GM21367 (cell line): ENCODE measurements around the gene FRMPD1.
A peak's percentile ranks its signal among the peaks of the same experiment; 100 is the strongest.
"Not testable (repeated sequence)": the region's sequence is repeated elsewhere in the genome, so short reads cannot be mapped to it uniquely, and the experiment has no call there.

Source experiments
- ATAC-seq: cut with Tn5 transposase; IDR thresholded peaks from one replicate; pipeline ENCODE4 v1.9.1; 2021; ENCODE audit not compliant: unreplicated experiment

The FRMPD1 gene

DNA sequence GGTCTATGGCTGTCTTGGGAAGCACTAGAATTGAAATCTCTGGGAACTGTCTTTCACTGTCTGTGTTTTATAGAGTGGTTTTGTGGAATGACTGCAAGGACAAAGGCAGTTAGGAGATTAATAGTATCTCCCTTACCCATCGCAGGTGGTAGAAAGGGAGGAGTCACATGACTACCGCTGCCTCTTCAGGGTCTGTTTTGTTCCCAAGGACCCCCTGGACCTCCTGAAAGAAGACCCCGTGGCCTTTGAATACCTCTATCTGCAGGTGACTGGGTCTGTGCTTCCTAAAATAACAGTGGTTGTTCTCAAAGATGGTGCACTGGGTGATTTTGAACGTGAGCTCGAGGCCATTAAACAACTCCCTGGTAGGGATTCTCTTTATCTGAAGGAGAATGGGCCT, 80.1 kb downstream of the FRMPD1 start:
- ATAC-seq: no peak

DNA sequence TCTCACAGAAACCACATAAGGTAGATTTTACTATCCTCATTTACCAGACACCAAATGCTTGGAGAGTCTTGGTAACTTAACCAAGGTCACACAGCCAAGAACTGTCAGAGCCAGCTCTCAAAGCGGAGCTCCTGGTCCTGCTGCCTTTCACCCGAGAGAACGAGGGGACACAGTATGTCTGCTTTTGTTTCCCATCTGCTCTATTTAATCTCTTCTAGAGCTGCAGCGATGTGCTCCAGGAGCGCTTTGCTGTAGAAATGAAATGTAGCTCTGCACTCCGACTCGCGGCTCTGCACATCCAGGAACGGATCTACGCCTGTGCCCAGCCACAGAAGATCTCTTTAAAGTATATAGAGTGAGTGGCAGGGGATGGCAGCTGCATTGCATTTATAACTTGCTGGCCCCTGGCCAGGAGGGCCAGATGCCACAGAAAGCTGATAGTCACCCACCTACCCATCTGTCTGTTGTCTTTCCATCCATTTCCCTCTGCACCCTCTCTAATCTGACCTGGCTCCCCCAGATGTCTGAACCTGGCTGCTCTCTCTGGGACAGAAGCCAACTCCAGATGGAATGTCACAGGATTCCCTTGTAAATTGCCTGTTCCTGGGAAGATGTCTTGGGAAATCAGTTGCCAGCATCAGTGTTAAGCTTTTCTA, 81.5 kb downstream of the FRMPD1 start:
- ATAC-seq: no peak

DNA sequence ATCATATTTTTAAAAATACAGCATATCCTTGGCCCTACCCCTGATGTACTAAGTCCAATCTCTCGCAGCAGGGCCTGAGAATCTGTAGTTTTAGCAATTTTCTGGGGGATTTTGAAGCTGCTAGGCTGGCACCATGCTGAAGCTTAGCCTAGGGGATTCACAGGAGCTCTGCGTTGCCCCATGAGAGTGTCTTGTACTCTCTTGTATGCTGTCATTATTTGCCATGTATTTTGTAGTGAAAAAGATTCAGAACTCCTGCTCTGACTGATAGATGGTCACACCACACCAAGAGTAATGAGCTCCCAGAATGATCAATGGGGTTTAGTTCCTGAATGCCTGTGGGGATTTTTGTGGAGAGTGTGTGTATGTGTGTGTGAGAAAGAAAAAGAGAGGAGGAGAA, 82.2 kb downstream of the FRMPD1 start:
- ATAC-seq: no peak

DNA sequence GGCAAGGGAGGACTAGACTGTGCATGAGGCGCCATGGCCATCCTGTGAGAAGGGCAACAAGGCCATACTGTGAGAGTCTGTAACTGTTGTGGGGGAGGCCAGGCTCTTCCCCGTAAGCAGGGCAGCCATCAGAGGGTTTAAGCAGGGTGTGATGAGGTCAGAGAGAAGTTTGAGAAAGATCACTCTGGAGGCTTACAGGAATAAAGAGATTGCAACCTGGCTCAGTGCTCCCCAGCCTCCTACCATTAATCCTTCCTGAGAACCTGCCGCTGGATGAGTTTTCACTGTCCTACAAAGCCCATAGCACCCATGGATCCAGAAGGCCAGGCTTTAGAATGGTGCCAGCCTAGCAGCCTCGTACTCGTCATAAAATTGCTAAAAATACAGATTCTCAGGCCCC, 88.5 kb downstream of the FRMPD1 start:
- no peak for ATAC-seq

DNA sequence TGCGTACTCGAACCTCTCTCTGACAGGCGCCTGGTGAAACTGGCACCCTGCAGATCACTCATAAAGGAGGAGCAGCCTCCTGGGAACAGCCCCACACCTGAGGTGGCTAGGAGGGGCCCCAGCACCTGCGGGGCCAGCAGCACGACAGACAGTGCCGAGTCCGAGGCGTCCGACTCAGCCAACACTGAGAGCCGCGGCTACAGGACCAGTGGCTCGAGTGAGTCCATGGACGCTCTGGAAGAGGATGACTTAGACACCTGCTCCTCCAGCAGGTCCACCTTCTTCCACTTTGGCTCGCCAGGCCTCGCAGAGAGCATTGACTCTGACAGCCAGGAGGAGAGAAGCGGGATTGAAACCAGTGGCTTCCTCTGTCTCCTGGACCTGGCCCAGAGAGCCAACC, 89.4 kb downstream of the FRMPD1 start:
- no peak for ATAC-seq

DNA sequence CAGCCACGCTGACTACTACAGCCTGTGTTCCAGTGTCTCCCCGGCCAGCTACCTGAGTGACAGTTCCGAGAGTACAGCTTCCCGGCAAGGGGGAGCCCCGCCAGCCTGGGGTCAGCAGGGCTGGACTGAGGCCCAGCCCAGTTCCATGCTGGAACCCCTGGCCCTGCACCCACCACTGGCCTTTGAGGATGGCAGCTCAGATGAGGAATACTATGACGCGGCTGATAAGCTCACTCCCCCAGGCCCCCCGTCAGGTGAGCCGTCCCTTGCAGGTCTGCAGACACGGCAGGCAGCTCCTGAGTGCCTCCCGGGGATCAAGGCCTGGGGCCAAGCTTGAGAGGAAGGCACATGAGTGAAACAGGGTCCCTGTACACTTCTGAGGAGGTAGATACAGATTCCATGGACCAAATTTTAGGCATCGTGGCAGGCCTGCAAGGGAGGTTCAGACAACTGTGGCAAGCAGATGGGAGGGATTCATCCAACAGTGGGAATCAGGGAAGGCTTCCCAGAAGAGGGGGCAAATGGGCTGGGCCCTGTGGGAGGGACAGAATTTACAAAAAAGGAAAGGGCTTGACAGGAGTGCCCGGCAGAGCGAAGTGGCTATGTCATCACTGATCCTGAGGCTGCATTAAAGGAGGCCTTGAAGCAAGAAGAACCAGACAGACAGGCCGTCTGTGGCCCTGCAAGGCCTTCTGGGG, 90.0 kb downstream of the FRMPD1 start:
- ATAC-seq: no peak

DNA sequence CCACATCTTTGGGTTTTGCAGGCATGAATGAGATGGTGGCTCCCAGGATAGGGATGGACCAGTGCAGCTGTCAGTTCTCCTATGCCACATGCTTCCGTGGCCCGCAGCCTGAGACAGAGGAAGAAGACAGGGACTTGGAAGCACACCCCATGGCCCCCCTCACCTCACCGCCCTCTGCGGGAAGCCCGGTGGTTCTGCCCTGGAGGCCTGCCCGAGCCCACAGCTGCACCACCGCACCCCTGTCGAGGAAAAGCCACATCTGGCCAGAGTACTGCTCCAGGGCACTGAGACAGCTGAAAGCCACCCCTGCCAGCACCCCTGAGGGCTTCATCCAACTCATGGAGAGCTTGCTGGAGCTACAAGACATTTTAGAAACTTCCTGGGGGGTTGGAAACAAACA, 95.2 kb downstream of the FRMPD1 start:
- no peak for ATAC-seq

DNA sequence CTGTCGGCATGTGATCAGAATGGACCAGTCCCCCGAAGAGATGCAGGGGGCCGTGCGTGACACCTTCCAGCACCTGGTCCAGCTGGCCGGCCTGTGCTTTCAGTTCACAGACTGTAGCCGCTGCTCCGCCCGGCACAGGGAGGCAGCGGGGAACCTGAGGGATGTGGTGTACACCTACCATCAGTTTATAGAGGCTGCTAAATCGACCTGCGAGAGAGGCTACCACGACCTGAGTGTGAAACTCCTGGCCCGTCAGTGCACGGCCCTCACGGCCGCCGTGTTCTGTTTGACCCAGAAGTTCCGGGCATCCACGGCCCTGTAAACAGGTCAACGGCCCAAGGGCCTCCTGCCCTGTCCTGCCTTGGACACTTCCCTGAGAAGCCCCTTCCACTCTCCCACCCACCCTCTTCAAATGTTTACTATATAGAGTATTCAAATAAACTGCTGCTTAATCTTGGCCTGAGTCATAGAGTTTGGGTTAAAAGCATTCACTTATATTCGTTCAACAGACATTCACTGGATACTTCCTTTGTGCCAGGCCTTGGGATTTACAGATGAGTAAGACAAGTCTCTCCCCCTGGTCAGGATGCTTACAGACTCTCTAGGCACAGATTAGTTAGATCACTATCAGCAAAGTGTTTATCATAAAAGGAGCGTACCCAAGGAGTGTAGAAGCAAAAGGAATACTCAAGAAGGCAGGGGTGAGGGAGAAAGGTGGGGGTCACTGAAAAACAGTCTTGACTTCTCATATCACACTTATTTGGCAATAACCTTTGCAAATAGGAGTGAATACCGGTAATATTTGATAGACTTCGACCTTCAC, 95.9 kb downstream of the FRMPD1 start:
- ATAC-seq: no peak

DNA sequence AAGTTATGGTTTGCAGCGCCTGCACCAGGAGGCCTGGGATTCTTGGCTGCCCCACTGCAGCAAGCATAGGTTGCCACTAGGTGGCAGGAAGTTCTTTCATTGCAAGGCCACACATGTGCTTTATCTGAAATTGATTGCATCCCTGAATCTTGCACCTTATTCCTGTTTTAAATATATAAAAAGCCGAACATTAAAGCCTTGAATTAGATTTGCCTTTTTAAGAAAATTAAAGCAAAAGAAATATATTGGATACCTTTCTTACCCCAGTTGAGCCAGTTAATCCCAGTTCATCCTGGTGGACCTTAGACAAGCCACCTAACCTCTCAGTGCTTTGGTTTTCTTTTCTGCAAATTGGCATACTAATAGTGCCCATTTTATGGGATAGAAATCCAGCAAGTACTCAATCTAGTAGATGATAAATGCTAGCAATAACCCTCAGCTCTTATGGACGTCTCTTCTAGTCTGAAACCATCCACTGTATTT, 96.6 kb downstream of the FRMPD1 start:
- peak; percentile 58 for ATAC-seq

DNA sequence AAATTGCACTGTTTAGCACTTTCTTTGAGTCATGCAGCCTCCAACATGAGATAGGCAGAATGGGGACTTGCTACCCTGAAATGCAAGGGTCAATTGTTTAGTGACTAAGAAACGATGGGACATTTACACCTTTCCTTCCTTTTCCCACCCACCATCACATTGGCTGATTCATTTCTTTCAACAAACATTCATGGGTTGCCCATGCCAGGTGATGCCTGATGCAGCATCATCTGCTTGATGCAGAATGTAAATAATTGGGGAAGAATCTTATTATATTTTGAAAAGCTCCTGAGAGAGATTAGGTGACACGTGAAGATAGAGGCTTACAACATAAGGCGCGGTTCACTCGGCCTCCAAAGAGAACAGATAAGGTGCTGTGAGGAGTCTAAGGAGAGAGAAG, 98.4 kb downstream of the FRMPD1 start:
- ATAC-seq: no peak

DNA sequence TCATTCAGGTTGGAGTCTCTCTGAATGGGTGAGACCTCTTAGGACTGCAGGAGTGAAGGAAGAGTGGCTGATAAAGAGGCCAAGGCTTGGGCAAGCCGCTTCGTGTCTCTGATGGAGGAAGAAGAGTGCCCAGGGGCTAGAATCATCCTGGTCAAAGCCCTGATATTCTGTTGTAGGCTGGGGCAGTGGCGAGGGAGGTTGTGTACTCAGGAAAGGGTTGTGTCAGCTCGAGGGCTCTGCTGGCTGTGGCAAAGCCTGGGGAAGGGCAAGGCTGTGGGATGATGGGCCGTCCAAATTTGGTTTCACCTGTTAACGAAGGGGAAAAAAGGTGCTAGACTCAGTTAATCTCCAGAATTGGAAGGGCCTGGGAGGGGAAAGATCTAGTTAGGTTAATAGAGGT, 100.4 kb downstream of the FRMPD1 start:
- no peak for ATAC-seq

DNA sequence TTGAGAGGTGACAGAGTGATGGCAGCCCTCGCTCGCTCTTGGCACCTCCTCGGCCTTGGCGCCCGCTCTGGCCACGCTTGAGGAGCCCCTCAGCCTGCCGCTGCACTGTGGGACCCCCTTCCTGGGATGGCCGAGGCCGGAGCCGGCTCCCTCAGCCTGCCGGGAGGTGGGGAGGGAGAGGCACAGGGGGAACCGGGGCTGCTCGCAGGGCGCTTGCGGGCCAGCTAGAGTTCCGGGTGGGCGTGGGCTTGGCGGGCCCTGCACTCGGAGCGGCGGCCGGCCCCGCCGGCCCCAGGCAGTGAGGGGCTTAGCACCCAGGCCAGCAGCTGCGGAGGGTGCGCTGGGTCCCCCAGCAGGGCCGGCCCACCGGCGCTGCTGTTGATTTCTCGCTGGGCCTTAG, 101.0 kb downstream of the FRMPD1 start:
- ATAC-seq: not testable (repeated sequence)

DNA sequence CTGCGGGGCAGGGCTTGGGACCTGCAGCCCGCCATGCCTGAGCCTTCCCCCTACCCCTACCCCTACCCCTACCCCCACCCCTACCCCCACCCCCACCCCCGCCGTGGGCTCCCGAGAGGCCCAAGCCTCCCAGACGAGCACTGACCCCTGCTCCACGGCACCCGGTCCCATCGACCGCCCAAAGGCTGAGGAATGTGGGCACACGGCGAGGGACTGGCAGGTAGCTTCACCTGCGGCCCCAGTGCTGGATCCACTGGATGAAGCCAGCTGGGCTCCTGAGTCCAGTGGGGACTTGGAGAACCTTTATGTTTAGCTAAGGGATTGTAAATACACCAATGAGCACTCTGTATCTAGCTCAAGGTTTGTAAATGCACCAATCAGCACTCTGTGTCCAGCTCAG, 101.4 kb downstream of the FRMPD1 start:
- not testable (repeated sequence) for ATAC-seq

DNA sequence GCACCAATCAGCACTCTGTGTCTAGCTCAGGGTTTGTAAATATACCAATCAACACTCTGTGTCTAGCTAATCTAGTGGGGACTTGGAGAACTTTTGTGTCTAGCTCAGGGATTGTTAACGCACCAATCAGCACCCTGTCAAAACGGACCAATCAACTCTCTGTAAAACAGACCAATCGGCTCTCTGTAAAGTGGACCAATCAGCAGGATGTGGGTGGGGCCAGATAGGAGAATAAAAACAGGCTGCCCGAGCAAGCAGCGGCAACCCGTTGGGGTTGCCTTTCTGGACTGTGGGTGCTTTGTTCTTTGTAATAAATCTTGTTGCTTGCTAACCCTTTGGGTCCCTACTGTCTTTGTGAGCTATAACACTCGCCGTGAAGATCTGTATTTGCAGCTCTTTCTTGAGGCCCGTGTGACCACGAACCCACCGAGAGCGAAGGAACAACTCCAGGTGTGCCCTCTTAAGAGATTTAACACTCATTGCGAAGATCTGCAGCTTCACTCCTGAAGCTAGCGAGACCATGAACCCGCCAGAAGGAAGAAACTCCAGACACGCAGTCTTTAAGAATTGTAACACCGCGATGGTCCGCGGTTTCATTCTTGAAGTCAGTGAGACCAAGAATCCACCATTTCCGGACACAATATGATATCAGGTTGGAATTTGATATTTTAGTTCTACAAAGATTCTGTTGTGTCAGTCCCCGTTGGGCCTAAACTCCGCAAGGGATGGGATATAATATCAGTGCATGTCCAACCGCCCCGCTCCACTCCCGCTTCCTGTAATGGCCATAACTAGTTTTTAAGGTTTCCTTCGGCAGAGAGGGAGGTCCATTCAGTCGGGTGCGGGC, 102.1 kb downstream of the FRMPD1 start:
- ATAC-seq: no peak

DNA sequence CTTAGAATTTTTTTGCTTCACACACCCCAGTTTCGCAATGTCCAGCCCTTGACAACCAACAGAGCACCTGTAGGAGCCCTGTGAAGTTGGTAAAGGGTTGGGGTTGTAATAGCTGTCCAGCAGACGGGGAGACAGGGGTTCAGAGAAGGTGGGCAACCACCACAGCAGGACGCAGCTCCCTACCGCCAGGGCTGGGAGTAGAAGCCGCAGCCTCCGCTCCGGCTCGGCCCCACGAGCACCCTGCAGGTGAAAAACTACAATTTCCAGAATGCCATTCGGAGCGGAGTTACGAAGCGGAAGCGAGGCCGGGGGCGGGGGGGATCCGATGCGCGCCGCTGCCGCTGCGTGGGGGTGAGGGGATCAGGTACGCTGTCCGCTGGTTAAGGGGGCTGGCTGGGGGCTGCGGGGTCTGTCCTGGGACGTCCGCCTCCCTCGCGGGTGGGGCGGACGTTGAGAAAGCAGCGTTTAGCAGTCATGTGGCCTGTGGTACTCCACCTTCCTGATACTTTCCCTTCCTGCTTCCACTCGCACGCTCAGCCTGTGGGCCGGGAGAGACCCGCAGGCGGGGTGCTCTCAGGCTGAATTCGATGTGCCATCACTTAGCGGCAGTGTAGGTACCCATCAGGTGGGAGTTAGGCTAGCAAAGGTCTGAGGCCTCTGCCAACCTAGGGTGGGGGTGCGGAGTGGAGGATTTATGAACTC, 102.9 kb downstream of the FRMPD1 start, which contains the start of gene TRMT10B:
TRMT10B (plus strand) TSS at position 317 of the 702 bp plus-strand sequence. CDS start 8,127 bp downstream, outside the sequence.
- peak; percentile 82 for ATAC-seq

DNA sequence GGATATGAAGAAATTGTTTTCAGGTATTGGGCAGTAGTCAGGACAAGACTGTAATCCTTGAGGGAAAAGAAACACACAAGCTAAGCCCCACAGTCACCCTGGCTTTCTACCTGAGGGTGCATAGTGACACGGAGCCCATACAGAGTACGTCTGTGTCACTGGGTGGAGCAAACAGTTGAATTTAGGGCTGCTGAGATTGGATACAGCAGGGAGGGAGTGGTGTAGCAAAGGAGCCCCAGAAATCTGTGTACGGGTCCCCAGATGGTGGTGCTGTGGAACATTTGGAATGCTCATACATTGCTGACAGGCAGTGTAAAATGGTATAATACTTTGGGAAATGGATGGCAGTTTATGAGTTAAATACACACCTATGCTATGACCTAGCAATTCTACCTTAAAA, 108.0 kb downstream of the FRMPD1 start:
- no peak for ATAC-seq

DNA sequence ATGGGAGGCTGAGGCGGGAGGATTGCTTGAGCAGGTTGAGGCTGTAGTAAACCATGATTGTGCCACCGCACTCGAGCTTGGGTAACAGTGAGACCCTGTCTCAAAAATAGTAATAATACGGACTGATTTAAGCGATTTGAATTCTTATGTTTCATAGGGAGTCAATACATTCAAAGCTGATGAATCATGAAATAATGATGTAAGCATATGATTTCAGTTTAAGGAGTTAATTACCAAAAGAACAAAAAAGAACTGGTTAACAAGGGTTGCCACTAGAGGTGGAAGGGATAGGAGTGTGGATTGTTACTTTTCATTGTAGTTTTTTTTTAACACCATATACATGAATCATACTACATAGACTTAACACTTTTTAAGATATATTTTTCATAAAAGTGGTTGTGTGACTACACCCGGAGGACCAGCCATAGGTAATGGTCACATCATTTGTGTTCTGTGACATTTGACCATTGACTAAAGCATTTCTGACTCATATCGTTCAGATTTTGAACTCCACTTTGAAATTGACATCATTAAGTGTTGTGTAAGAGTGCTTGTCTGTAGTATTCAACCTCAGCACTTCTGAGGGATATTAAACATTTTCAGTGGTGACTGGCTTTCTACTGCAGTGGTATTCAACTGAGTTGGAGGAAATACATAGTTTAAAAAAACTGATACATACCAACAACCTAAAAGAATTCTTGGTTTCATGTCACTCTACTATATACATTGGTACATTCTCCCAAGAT, 109.8 kb downstream of the FRMPD1 start:
- no peak for ATAC-seq

DNA sequence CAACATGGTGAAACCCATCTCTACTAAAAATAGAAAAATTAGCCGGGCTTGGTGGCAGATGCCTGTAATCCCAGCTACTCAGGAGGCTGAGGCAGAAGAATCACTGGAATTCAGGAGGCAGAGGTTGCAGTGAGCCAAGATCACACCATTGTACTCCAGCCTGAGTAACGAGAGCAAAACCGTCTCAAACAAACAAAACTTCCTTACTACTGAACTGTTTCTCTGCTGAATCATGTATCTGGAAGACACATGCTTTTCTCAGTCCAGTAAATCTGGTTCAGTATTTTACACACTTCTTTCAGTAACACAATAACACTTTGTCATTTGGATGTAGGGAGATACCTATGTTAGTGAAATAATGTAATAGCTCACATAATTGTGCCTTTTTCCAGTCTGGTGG, 110.8 kb downstream of the FRMPD1 start:
- no peak for ATAC-seq

DNA sequence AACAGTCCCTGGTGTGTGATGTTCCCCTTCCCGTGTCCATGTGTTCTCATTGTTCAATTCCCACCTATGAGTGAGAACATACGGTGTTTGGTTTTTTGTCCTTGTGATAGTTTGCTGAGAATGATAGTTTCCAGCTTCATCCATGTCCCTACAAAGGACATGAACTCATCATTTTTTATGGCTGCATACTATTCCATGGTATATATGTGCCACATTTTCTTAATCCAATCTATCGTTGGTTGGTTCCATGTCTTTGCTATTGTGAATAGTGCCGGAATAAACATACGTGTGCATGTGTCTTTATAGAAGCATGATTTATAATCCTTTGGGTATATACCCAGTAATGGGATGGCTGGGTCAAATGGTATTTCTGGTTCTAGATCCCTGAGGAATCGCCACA, 114.5 kb downstream of the FRMPD1 start:
- not testable (repeated sequence) for ATAC-seq
